ENCODE measurements around the gene ALKAL2.

GRCh38 chr2:290090-290722 is 2.3 kb upstream of the ALKAL2 start:
- TF ChIP-seq POLR2A (IDR thresholded peaks at IDR 0.05) (no peak), CTCF (IDR thresholded peaks at IDR 0.05) (peak in 5 of 6 experiments; percentile 34 to 75 (median 68))
